ENCODE data around the gene DAZL. TPM values are rescaled to one million over a fixed set of nuclear protein-coding genes. Genes with fewer than 3 reads are reported as not detected.
"Not testable (repeated sequence)": the region's sequence is repeated elsewhere in the genome, so short reads cannot be mapped to it uniquely, and the experiment has no call there.

Gene DAZL
- polyA plus RNA-seq, 1 of the 3 experiments (the other 2 are of a cell fraction): not detected

GRCh38 chr3:16632395-16632794, 27.2 kb upstream of the DAZL start:
- ChIA-PET POLR2A (interaction anchor here (0.6 kb wide), 1 partner anchor 13 kb away, joined by 4 read pairs; no protein-coding TSS in a partner anchor), CTCF (interaction anchor here (0.8 kb wide), 1 partner anchor 46 kb away, joined by 3 read pairs; no protein-coding TSS in a partner anchor)
- no peaks in the 10 kb centered on the region for H3K36me3 ChIP-seq (replicated peaks in 1 of 2; ENCODE audit: control insufficient read depth in 1 of 2, insufficient read depth in 2 of 2, low read length in 1 of 2)
- no peaks in the 10 kb centered on the region for H3K4me1 ChIP-seq (ENCODE audit: control insufficient read depth in 1 of 2, insufficient read depth in 2 of 2, low read depth in 1 of 2, low read length in 1 of 2)
- no peak overlapping the region for H2AFZ ChIP-seq (ENCODE audit: low read depth)
- TF ChIP-seq FOXM1 (IDR thresholded peaks at IDR 0.05; ENCODE audit: low read depth) (no peak), IRF3 (IDR thresholded peaks at IDR 0.05; ENCODE audit: low read depth, low read length) (no peak), GATA2 (CRISPR knock-in tag; IDR thresholded peaks at IDR 0.05) (no peak), NRF1 (IDR thresholded peaks at IDR 0.05; ENCODE audit: low read depth, low read length) (no peak), RCOR1 (IDR thresholded peaks at IDR 0.05; ENCODE audit: low read length) (no peak)
- no peak overlapping the region for H3K9ac ChIP-seq
- no peaks in the 10 kb centered on the region for H3F3A ChIP-seq (replicated peaks; ENCODE audit: insufficient read depth)
- H3K79me2 ChIP-seq (ENCODE audit: insufficient read depth): no peaks in the 10 kb centered on the region
- H3K4me2 ChIP-seq: no peak overlapping the region
- no peaks in the 10 kb centered on the region for H3K9me2 ChIP-seq
- H3K27me3 ChIP-seq (ENCODE audit: insufficient read depth): no peaks in the 10 kb centered on the region
- H4K20me1 ChIP-seq (ENCODE audit: insufficient read depth): no peaks in the 10 kb centered on the region
- DNase-seq: no peak
- H3K9me3 ChIP-seq: no peaks in the 10 kb centered on the region
- H3K27ac ChIP-seq (ENCODE audit: low read depth in 2 of 2, low read length in 1 of 2): no peak overlapping the region
- 19% methylated on average over 2 of the region's 2 CpGs for WGBS (ENCODE audit: low lambda C conversion rate)
- H3K4me3 ChIP-seq (ENCODE audit: low read depth in 2 of 2, low read length in 1 of 2): no peak overlapping the region

- DNase-seq: no peak
- CTCF ChIA-PET: interaction anchor here (1.4 kb wide), 1 partner anchor 18 kb away, joined by 5 read pairs; no protein-coding TSS in a partner anchor
- Histone ChIP-seq H3K4me1 (ENCODE audit: control insufficient read depth in 1 of 2, insufficient read depth in 2 of 2, low read depth in 1 of 2, low read length in 1 of 2) (no peaks in the 10 kb centered on the region), H3K4me2 (no peak overlapping the region), H2AFZ (ENCODE audit: low read depth) (no peak overlapping the region), H3K79me2 (ENCODE audit: insufficient read depth) (no peaks in the 10 kb centered on the region), H3K27ac (ENCODE audit: low read depth in 2 of 2, low read length in 1 of 2) (no peak overlapping the region), H3K4me3 (ENCODE audit: low read depth in 2 of 2, low read length in 1 of 2) (no peak overlapping the region), H3K36me3 (replicated peaks in 1 of 2; ENCODE audit: control insufficient read depth in 1 of 2, insufficient read depth in 2 of 2, low read length in 1 of 2) (no peaks in the 10 kb centered on the region), H3K9me3 (no peaks in the 10 kb centered on the region), H3K9ac (no peak overlapping the region), H3K9me2 (no peaks in the 10 kb centered on the region), H3K27me3 (ENCODE audit: insufficient read depth) (no peaks in the 10 kb centered on the region), H4K20me1 (ENCODE audit: insufficient read depth) (no peaks in the 10 kb centered on the region), H3F3A (replicated peaks; ENCODE audit: insufficient read depth) (no peaks in the 10 kb centered on the region)
- POLR2A ChIA-PET: no interaction called here
- peak; percentile 74 for TF ChIP-seq FOSL2 (IDR thresholded peaks at IDR 0.05; ENCODE audit: borderline replicate concordance, low read depth)
- no peak for TF ChIP-seq YY1 (IDR thresholded peaks at IDR 0.05; ENCODE audit: low read depth)
- no peak for TF ChIP-seq USF2 (IDR thresholded peaks at IDR 0.05; ENCODE audit: borderline replicate concordance, low read depth, low read length)
- TF ChIP-seq PBX3 (IDR thresholded peaks at IDR 0.05): peak; percentile 85
- 0 out of 2 replicates have a peak, but pooled peaks have one; percentile 21 for TF ChIP-seq USF1 (IDR thresholded peaks at IDR 0.05; ENCODE audit: borderline replicate concordance, low read depth)
- no peak for TF ChIP-seq MAX (IDR thresholded peaks at IDR 0.05; ENCODE audit: low read depth)
- TF ChIP-seq TCF12 (IDR thresholded peaks at IDR 0.05): peak; percentile 50
- peak; percentile 54 for TF ChIP-seq JUND (IDR thresholded peaks at IDR 0.05)
- TF ChIP-seq EZH2phosphoT487 (IDR thresholded peaks at IDR 0.05; ENCODE audit: borderline replicate concordance, low read depth): no peak
- no peak for TF ChIP-seq CHD2 (IDR thresholded peaks at IDR 0.05; ENCODE audit: low read length, partially characterized antibody)
- no peak for TF ChIP-seq SMC3 (IDR thresholded peaks at IDR 0.05; ENCODE audit: low read depth, low read length)
- TF ChIP-seq NFIC (IDR thresholded peaks at IDR 0.05; ENCODE audit: borderline replicate concordance): peak; percentile 7; the same call in 1 of the 2 replicates
Measured at GRCh38 chr3:16618721-16619120, 13.5 kb upstream of the DAZL start.

- H3K9me3 ChIP-seq; H2AFZ ChIP-seq (ENCODE audit: low read depth); H3K36me3 ChIP-seq (replicated peaks in 1 of 2; ENCODE audit: control insufficient read depth in 1 of 2, insufficient read depth in 2 of 2, low read length in 1 of 2); POLR2A ChIA-PET; H3K27me3 ChIP-seq (ENCODE audit: insufficient read depth); DNase-seq; H3K4me1 ChIP-seq (ENCODE audit: control insufficient read depth in 1 of 2, insufficient read depth in 2 of 2, low read depth in 1 of 2, low read length in 1 of 2); H3K4me2 ChIP-seq; H3K9ac ChIP-seq; H3K4me3 ChIP-seq (ENCODE audit: low read depth in 2 of 2, low read length in 1 of 2); H3F3A ChIP-seq (replicated peaks; ENCODE audit: insufficient read depth); H4K20me1 ChIP-seq (ENCODE audit: insufficient read depth); H3K9me2 ChIP-seq; H3K79me2 ChIP-seq (ENCODE audit: insufficient read depth); CTCF ChIA-PET; H3K27ac ChIP-seq (ENCODE audit: low read depth in 2 of 2, low read length in 1 of 2): not testable (repeated sequence)
- 27% methylated on average over 3 of the region's 3 CpGs for WGBS (ENCODE audit: low lambda C conversion rate)
Measured at GRCh38 chr3:16617155-16617554, 11.9 kb upstream of the DAZL start.

All from SK-N-SH (cell line).